Measurements from ENCODE around the gene CNNM1. TPM values are rescaled to one million over a fixed set of nuclear protein-coding genes. Genes with fewer than 3 reads are reported as not detected.

Gene CNNM1
- total RNA-seq, 1 donor: 3.5 TPM

- no peak overlapping the region for H3K4me3 ChIP-seq (ENCODE audit: low read depth, low read length)
- no peak for DNase-seq (ENCODE audit: low read depth)
- no peak for TF ChIP-seq CTCF (IDR thresholded peaks at IDR 0.05; ENCODE audit: insufficient read depth, low read depth, low read length)
Measured at GRCh38 chr10:99297033-99297432, 32.1 kb upstream of the CNNM1 start.

- H3K4me3 ChIP-seq (ENCODE audit: low read depth, low read length): no peak overlapping the region
- DNase-seq (ENCODE audit: low read depth): peak; percentile 17
Measured at GRCh38 chr10:99303899-99304861, 25.0 kb upstream of the CNNM1 start.

GRCh38 chr10:99304862-99305229 is 24.3 kb upstream of the CNNM1 start:
- TF ChIP-seq CTCF (IDR thresholded peaks at IDR 0.05; ENCODE audit: insufficient read depth, low read depth, low read length): no peak
- H3K4me3 ChIP-seq (ENCODE audit: low read depth, low read length): no peak overlapping the region
- no peak for DNase-seq (ENCODE audit: low read depth)

More at GRCh38 chr10:99303899-99304861, 25.0 kb upstream of the CNNM1 start:
- no peak for TF ChIP-seq CTCF (IDR thresholded peaks at IDR 0.05; ENCODE audit: insufficient read depth, low read depth, low read length)

- no peak for DNase-seq (ENCODE audit: low read depth)
- no peak for TF ChIP-seq CTCF (IDR thresholded peaks at IDR 0.05; ENCODE audit: insufficient read depth, low read depth, low read length)
Measured at GRCh38 chr10:99312501-99312900, 16.7 kb upstream of the CNNM1 start.

GRCh38 chr10:99315853-99316252 is 13.3 kb upstream of the CNNM1 start:
- TF ChIP-seq CTCF (IDR thresholded peaks at IDR 0.05; ENCODE audit: insufficient read depth, low read depth, low read length): no peak
- H3K4me3 ChIP-seq (ENCODE audit: low read depth, low read length): no peak overlapping the region
- DNase-seq (ENCODE audit: low read depth): no peak

More at GRCh38 chr10:99312501-99312900, 16.7 kb upstream of the CNNM1 start:
- H3K4me3 ChIP-seq (ENCODE audit: low read depth, low read length): no peak overlapping the region

GRCh38 chr10:99316374-99316773 is 12.8 kb upstream of the CNNM1 start:
- TF ChIP-seq CTCF (IDR thresholded peaks at IDR 0.05; ENCODE audit: insufficient read depth, low read depth, low read length): no peak
- DNase-seq (ENCODE audit: low read depth): no peak
- H3K4me3 ChIP-seq (ENCODE audit: low read depth, low read length): no peak overlapping the region

Data from fibroblast of villous mesenchyme (primary cell).